Loucy (cell line): ENCODE results near the gene CD44.

ENCODE experiments used
- EZH2phosphoT487 ChIP-seq: fragments of 200-600 bp; IDR thresholded peaks from 2 replicates; pipeline ENCODE4 v1.6.1; 2018; ENCODE audit warnings: antibody characterized with exemption, mild to moderate bottlenecking, moderate library complexity, borderline replicate concordance
- TF ChIP-seq, protein P1 (sequence below): fragments of 200-600 bp; sonication (generic); conservative IDR thresholded peaks from 2 replicates; pipeline ENCODE4 v1.5.1; 2014; ENCODE audit warnings: mild to moderate bottlenecking, antibody characterized with exemption, low read length

DNA sequence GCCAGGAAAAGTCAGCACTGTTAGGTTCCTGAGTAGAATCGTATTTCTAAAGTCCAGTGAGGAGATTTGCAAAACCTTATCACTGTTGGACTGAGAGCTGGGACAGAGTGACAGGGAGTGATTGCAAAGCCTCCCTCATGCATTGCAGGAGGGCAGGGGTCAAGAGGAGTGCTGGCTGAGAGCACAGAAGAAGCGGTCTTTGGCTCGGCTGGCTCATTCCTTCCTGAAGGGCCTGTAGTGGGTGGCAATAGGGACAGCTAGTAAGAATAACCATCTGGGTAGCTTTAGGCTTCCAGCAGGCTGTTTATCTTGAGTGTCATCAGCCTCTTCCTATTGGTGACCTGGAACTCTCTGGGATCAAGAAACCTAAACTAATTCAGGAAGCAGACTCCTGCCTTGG is 53.4 kb downstream of the CD44 start:
- TF ChIP-seq, protein P1, sequence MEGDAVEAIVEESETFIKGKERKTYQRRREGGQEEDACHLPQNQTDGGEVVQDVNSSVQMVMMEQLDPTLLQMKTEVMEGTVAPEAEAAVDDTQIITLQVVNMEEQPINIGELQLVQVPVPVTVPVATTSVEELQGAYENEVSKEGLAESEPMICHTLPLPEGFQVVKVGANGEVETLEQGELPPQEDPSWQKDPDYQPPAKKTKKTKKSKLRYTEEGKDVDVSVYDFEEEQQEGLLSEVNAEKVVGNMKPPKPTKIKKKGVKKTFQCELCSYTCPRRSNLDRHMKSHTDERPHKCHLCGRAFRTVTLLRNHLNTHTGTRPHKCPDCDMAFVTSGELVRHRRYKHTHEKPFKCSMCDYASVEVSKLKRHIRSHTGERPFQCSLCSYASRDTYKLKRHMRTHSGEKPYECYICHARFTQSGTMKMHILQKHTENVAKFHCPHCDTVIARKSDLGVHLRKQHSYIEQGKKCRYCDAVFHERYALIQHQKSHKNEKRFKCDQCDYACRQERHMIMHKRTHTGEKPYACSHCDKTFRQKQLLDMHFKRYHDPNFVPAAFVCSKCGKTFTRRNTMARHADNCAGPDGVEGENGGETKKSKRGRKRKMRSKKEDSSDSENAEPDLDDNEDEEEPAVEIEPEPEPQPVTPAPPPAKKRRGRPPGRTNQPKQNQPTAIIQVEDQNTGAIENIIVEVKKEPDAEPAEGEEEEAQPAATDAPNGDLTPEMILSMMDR: no peak
- no peak for TF ChIP-seq EZH2phosphoT487
